ENCODE data around the gene FAM98C.
"Not testable (repeated sequence)": the region's sequence is repeated elsewhere in the genome, so short reads cannot be mapped to it uniquely, and the experiment has no call there.

FAM98C gene

DNA sequence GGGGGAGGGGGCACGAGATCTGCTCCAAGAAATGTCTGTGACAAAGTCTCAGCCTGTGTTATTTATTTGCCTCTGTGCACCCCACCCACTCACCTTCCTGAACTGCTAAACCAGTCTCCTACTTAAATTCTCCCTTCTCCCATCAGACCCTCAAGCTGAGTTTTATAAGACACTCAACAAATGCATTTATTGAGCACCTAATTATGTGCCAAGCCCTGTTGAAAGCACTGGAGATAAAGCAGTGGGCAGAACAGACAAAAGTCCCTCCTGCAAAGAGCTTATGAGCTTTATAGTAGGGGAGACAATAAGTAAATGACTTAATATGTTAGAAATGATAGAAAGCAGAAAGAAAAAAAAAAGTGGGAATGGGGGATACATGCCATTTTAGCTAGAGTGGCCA lies 3.4 kb upstream of the FAM98C start:
- H3K4me3 ChIP-seq (ENCODE audit: low read depth, low read length) = no peak overlapping the region
- TF ChIP-seq, protein P1, sequence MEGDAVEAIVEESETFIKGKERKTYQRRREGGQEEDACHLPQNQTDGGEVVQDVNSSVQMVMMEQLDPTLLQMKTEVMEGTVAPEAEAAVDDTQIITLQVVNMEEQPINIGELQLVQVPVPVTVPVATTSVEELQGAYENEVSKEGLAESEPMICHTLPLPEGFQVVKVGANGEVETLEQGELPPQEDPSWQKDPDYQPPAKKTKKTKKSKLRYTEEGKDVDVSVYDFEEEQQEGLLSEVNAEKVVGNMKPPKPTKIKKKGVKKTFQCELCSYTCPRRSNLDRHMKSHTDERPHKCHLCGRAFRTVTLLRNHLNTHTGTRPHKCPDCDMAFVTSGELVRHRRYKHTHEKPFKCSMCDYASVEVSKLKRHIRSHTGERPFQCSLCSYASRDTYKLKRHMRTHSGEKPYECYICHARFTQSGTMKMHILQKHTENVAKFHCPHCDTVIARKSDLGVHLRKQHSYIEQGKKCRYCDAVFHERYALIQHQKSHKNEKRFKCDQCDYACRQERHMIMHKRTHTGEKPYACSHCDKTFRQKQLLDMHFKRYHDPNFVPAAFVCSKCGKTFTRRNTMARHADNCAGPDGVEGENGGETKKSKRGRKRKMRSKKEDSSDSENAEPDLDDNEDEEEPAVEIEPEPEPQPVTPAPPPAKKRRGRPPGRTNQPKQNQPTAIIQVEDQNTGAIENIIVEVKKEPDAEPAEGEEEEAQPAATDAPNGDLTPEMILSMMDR (IDR thresholded peaks at IDR 0.05; ENCODE audit: borderline replicate concordance, insufficient read depth, low read depth, low read length) = no peak

DNA sequence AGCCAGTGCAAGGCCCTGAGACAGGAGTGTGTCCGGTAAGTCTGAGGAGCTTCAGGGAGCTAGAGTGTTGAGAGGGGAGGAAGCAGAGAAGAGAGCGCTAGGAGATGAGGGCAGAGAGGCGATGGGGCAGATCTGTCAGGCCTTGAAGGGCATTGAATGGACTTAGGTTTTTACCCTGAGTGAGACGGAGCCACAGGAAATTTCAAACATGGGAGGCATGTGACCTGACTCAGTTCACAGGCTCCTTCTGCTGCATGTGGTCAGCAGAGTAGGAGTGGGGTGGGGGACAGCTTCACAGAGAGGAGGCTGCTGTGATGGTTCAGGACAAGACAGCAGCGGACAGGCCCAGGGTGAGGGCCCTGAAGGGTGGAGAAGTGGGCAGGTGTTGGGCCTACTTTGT lies 2.5 kb upstream of the FAM98C start:
- TF ChIP-seq, protein P1 (IDR thresholded peaks at IDR 0.05; ENCODE audit: borderline replicate concordance, insufficient read depth, low read depth, low read length) = no peak
- no peak overlapping the region for H3K4me3 ChIP-seq (ENCODE audit: low read depth, low read length)

DNA sequence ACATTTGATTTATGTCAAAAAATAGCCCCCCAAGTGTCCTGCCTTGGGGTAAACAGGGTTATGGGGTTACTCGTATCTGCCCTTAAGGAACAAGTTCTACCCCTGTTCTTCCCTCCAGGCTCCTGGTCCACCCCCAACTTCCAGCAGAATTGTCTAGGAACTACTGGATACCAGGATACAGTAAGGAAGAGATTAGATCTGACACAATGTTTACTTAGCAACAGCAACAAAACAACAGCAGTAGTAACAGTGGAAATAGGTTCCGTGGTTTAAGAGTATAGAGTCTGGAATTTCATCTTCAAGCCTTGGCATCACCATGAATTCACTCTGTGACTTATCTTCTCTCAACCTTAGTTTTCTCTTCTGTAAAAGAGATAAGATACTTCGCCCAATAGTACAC lies 1.7 kb upstream of the FAM98C start:
- H3K4me3 ChIP-seq (ENCODE audit: low read depth, low read length) = no peak overlapping the region
- TF ChIP-seq, protein P1 (IDR thresholded peaks at IDR 0.05; ENCODE audit: borderline replicate concordance, insufficient read depth, low read depth, low read length) = no peak

DNA sequence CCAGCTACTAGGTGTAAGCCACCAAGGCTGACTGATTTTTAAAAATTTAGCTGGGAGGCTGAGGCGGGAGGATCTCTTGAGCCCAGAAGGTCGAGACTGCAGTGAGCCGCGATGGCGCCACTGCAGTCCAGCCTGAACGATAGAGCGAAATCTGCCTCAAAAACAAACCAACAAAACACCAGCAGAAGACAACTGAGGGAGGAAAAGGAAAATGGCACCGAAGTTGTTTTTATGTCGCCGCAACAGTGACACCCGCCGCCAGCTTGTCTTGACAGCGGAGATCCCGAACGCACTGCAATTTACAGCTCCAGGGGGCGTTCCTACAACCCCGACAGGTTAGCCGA lies 298 bp upstream of the FAM98C start:
- TF ChIP-seq, protein P1 (IDR thresholded peaks at IDR 0.05; ENCODE audit: borderline replicate concordance, insufficient read depth, low read depth, low read length) = no peak
- H3K4me3 ChIP-seq (ENCODE audit: low read depth, low read length) = peak overlapping the region; percentile 48

DNA sequence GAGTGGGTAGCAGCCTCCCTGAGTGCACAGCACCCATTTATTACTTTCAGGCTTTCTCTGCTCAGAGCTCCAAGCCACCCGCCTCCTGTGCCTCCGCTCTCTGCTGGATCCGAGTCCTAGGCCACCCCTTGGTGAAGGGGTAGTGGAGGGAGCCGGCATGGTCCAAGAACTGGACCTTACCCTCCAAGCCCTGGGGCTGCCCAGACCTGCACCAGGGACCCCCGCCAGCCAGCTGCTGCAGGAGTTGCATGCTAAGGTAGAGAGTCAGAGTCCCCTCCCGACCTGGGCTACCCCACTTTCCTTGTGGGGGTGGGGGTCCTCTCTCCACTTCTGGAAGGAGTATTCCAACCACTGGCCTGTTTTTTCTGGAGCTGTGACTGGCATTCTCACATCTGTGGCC lies 2.0 kb downstream of the FAM98C start:
- TF ChIP-seq, protein P1 (IDR thresholded peaks at IDR 0.05; ENCODE audit: borderline replicate concordance, insufficient read depth, low read depth, low read length) = no peak
- no peak overlapping the region for H3K4me3 ChIP-seq (ENCODE audit: low read depth, low read length)

DNA sequence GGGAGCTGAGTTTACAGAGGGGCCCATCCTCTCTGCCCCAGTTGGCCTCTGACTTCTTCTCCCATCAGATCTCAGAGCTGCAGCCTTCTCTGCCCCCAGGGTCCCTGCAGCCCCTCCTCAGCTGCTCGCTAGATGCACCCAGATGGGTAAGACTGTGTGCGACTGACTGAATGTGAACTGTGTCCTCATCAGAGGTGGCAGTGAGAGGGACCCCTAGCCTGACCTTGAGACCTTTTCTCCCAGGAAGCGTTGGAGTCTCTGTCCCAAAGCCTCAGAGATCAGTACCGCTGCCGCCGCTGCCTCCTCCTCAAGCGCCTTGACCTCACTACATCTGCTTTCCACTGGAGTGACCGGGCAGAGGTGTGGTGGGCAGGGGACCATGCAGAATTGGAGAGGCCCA lies 2.4 kb downstream of the FAM98C start:
- H3K4me3 ChIP-seq (ENCODE audit: low read depth, low read length) = no peak overlapping the region
- TF ChIP-seq, protein P1 (IDR thresholded peaks at IDR 0.05; ENCODE audit: borderline replicate concordance, insufficient read depth, low read depth, low read length) = no peak

DNA sequence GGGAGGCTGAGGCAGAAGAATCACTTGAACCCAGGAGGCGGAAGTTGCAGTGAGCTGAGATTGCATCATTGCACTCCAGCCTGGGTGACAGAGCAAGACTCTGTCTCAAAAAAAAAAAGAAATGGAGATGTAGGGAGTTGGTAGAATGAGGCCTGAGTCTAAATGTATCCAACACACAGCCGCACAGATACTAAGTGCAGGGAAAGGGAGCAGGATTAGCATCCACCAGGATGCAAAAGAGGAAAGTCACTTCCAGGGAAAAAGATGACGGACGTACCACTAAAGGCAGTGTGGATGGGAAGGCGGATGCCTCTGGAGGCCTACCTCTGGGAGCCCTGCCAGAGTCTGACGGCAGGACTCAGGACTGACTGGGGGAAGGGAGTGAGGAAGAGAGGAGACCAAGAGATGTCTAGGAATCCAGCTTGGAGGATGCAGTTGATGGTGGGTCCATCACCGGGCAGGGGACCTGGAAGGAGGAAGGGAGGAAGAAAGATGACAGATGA lies 6.8 kb downstream of the FAM98C start:
- TF ChIP-seq, protein P1 (IDR thresholded peaks at IDR 0.05; ENCODE audit: borderline replicate concordance, insufficient read depth, low read depth, low read length) = no peak
- H3K4me3 ChIP-seq (ENCODE audit: low read depth, low read length) = no peak overlapping the region

DNA sequence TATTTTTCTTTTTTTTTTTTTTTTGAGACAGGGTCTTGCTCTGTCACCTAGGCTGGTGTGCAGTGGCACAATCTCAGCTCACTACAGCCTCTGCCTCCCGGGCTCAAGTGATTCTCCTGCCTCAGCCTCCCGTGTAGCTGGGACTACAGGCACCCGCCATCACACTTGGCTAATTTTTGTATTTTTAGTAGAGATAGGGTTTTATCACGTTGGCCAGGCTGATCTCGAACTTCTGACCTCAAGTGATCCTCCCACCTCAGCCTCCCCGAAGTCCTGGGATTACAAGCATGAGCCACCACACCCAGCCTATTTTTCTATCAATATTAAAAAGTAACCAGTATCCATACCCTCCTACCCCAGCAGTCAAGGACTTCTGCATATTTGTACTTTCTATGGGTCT lies 7.5 kb downstream of the FAM98C start:
- H3K4me3 ChIP-seq (ENCODE audit: low read depth, low read length) = not testable (repeated sequence)

Measured in GM12875 (cell line).